T-helper 9 cell (primary cell): ENCODE results near the gene ZMYND8.
A peak's percentile ranks its signal among the peaks of the same experiment; 100 is the strongest.

ENCODE experiments used
- DNase-seq: peaks from one replicate; pipeline ENCODE4 v3.0.0-alpha.2; 2020

Gene ZMYND8

DNA sequence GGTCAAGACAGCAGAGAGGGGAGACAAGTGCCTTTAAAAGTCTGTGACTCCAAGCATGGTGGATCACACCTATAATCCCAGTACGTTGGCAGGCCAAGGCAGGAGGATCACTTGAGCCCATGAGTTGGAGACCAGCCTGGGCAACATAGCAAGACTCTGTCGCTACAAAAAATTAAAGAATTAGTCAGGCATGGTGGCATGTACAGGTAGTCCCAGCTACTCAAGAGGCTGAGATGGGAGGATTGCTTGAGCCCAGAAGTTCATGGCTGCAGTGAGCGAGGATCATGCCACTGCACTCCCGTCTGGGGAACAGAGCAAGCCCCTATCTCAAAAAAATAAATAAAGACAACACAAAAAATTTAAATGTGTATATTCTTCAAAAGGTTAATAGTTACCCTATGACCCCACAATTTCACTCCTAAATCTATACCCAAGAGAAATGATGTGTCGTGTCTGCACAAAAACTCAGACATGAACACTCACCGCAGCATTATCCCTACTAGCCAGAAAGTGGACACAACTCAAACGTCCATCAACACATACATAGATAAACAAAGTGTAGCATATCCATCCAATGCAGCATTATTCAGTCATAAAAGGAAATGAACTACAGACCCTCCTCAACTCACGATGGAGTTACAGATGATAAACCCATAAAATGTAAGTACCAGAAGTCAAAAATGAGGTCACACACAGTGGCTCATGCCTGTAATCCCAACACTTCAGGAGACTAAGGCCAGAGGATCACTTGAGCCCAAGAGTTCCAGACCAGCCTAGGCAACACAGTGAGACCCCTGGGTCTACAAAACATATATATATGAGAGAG is 23.9 kb downstream of the ZMYND8 start:
- DNase-seq = no peak

GRCh38 chr20:47330933-47331708 is 25.4 kb downstream of the ZMYND8 start:
- no peak for DNase-seq

DNA sequence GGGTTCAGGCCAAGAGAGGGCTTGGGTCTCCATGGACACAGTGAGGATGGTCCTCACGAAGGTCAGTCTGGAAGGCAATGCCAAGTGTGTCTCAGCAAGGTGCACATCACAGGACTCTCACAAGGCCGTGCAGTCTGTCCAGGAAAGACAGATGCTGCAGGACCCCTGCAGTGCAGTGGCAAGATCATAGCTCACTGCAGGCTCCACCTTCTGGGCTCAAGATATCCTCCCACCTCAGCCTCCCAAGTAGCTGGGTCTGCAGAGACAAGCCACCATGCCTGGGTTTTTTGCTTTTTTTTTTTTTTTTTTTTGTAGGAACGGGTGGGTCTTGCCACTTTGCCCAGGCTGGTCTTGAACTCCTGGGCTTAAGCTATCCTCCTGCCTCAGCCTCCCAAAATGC is 26.4 kb downstream of the ZMYND8 start:
- DNase-seq = no peak

DNA sequence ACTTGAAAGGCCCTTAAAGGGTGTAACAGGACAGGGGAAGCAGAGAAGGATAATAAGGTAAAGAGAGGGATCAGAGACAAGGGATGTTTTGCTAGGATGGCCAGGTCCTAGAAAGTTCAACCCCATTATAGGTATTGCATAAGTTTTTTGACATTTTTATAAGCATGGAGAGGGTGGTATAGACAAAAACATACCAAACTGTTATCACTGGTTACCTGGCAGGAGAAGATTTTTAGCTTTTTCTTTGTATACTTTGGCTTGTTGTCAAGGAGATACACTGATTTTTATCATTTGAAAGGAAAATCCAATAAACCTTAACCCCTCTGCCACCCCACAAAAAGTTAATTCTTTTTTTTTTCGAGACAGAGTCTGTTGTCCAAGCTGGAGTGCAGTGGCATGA is 28.4 kb downstream of the ZMYND8 start:
- no peak for DNase-seq

DNA sequence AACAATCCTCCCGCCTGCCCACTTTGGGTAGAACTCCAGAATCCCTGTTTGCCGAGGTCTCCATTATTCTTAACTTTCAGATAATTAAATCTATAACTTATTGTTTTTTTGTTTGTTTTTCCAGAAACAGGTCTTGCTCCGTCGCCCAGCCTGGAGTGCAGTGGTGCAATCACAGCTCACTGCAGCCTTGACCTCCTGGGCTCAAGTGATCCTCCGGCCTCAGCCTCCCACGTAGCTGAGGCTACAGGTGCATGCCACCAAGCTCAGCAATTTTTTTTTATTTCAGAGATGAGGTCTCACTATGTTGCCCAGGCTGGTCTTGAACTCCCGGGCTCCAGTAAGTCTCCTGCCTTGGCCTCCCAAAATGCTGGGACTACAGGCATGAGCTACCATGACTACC is 28.8 kb downstream of the ZMYND8 start:
- no peak for DNase-seq

DNA sequence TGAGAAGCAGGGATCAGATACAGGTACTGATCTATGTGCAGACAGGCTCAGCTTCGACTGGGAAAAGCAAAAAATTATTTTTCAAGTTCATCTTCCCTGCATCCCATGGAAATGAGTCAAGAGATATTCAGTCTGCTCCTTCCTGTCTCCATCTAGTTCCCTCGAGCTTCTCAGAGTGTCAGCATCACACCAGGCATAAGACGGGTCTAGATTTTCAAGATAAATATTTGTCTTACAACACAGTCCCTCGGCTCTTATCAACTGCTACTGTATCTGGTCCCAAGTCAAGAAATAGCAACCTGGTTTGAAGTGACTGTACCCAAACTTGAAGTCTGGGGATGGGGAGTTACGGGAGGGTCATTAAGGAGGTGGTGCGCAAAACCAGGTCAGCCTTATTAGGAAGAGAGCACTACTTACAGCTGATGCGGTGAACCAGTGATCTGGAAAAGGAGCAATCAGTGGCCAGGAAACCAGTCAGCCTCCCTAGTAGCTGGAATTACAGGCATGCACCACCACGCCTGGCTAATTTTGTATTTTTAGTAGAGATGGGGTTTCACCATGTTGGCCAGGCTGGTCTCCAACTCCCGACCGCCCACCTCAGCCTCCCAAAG is 29.7 kb downstream of the ZMYND8 start:
- DNase-seq = no peak

DNA sequence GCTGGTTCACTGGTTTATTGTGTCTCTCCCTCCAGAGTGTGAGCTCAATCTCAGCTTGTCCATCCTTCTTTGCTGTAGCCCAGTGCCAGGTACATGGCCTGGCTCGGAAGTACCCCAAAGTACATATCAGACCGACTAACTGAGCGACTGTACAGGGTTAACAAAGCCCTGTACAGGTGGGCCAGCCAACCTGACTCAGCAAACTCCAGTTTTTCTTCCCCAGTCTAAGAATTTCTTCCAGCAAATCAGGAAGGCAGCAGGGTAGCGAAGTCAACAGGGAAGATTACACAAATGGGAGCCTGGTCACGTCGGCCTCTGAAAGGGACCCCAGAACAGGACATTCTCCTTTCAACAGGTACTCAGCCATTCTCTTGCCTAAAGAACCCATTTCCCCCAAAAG is 31.3 kb downstream of the ZMYND8 start:
- DNase-seq = no peak

DNA sequence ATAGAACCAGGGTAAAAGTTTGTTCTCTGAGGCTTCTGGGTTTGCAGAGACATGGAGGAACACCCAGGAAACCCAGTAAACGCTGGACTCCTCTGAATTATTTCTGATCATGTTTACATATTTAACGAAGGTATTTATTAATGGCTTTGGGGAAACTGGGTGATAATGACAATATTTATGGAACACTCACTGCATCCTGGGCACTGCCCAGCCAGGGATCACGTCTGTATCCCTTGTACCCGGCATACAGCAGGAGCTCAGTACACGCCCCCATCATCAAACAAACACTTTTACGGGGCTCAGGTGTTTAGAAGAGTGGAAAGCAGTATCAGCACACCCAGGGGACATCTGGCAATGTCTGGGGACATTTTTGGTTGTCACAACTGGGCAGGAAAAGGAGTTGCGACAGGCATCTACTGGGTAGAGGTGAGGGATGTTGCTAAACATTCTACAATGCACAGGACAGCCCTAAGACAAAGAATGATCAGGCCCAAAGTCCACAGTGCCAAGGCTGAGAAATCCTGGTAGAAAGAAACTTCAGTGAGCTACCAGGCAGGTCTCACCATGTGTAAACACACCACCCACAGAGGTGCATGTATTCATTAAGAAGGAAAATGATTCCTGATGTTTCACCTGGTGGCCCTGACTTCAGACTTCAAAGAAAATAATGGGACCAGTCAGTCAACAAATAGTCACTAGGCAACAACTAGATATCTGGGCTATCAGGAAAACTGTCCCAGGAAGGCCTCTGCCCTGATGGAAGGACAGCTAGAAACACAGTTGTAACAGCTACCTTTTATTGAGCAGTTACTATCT is 35.3 kb downstream of the ZMYND8 start:
- DNase-seq = no peak

DNA sequence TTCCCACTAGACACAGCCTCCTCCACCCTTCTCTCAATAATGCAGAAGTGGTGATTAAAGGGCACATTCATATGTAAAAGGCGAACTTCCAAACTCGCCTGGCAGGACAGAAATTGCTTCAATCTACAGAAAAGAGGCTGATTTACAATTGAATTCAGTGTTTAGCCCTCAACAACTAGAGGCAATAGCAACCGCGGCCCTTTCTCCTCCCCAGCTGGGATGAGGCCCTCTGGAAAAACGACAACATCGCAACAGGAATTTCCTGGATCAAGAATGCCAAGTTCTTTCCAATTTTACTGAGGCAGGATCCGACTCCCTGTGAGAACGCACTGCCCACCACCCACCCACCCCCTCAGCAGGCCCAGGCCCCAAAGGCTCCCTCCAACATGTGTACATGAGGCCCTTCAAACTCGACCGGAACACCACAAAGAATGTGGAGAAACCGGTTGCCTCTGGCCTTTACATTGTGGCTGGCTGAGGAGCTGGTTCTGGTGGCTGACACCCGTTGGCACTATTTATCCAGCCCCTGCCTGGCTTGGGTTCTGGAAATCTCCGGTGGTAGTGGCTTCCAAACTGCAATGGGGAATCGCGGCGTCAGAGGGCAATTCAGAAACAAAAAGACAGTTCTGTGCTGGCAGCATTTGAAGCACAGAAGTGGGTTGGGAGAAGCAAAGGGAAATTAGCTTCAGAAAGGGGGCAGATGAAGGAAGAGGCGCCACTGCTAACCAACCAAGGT is 36.8 kb downstream of the ZMYND8 start:
- DNase-seq = no peak

DNA sequence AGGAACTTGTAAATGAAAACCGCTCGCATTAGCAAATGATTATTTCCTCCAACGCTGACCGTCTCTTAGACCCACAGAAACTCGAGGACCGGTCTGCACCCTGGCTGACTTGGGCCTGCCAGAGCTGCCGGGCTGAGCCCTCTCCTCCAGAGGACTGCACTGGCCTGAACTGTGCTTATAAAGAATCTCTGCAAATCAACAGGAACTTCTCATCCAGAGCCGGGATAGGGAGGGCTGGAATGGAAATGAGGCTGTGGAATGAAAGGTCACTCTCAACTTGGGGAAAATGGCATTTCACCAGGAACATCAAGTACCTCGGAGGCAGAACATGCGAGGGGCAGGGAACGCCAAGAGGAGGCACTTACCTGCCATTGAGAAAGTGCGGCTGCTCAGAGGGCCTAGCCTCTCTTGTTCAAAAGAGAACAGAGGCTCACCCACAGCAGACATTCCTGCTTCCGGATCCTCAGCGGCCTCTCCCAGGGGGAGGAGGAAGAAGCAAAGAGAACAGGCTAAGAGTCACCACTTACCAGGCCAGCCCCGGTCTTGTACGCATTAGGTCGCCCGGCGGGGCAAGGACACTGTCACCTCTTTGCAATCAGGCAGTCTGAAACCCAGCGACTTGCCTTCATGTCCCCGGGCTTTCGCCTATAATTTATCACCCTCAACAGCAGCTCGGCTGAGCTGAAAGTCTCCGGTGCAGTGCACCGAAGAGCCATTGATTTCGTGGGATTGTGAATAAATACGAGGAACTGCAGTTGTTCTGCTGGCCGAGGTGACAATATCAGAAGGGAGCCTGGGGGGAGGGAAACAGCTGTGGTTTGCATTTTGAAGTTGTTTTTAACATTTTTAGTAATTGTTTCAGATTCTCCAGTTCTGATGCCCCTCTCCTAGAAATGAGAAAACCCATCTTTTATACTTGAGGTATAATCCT is 37.6 kb downstream of the ZMYND8 start:
- DNase-seq = no peak

GRCh38 chr20:47318027-47318585 is 38.4 kb downstream of the ZMYND8 start:
- DNase-seq = no peak

- DNase-seq = peak; percentile 18
Observed at GRCh38 chr20:47317127-47317895, 39.2 kb downstream of the ZMYND8 start.

- no peak for DNase-seq
Observed at GRCh38 chr20:47316776-47317126, 39.7 kb downstream of the ZMYND8 start.

GRCh38 chr20:47315339-47316056 is 41.0 kb downstream of the ZMYND8 start:
- no peak for DNase-seq

DNA sequence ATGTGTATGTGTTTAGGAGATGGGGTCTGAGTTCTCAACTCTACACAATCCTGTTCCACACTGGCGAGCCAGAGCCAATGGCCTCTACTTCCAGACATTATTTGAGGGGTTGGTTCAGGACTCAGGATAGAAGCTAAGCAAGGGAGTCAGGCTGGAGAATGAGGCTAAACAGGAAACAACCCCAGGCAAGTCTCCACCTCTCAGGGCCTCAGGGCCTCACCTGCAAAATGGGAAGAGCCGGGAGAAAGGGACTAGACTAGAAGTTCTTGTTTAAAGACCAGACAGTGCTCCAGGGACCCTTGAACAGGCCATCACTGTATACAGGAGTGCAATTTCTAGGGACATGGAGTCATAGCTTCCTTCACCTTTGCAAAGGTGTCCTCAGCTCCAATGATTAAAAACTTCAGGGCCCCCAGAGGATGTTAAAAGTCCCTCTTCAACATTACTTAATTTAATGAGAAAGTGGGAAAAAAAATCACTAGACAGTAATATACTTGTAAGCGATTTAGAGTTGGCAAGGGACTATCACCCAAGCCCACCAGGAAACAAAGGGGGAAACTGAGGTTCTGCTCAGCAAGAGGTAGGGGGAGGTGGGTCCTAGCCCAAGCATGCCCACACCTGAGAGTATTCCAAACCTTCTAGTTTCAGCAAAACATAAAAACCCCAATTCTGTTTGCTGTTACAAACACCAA is 41.7 kb downstream of the ZMYND8 start:
- DNase-seq = no peak

GRCh38 chr20:47311967-47312681 is 44.4 kb downstream of the ZMYND8 start:
- no peak for DNase-seq

GRCh38 chr20:47311211-47311610 is 45.3 kb downstream of the ZMYND8 start:
- DNase-seq = no peak

DNA sequence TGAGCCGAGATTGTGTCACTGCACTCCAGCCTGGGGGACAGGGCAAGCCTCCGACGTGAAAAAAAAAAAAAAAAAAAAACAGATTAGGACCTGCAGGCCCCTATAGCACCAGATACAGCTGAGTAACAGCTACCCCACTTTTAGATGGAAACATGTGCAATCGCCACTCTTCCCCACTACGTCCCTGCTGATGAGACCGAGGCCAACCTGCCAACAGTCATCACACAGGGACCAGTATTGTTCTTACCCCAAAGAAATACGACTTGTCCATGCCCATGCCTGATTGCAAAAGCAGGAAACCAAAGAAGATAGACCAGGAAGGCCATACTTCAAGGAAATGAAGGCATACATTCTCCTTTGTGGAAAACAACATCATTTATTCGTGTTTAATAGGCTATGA is 45.8 kb downstream of the ZMYND8 start:
- no peak for DNase-seq
